K562 (cell line): ENCODE results near the gene GLIPR2. TPM values are rescaled to one million over a fixed set of nuclear protein-coding genes. Genes with fewer than 3 reads are reported as not detected.

Experiments
- ARID3A ChIP-seq: IDR thresholded peaks from 2 replicates; pipeline ENCODE4 v1.6.1; 2012; ENCODE audit warnings: low read depth, low read length, improper control_type of control experiment, borderline replicate concordance
- CAMTA2 ChIP-seq: fragments of 250-450 bp; sonication (Bioruptor Pico); conservative IDR thresholded peaks from 2 replicates; pipeline ENCODE4 v1.5.1; 2022
- FOXJ3 ChIP-seq: sonication (generic); formaldehyde crosslinking; IDR thresholded peaks from 2 replicates; pipeline ENCODE4 v1.4.0; 2020; ENCODE audit warnings: mild to moderate bottlenecking, missing genetic modification reagents
- HMBOX1 ChIP-seq: sonication (generic); IDR thresholded peaks from 2 replicates; pipeline ENCODE4 v1.6.1; 2016
- ILK ChIP-seq: fragments of 450-650 bp; IDR thresholded peaks from 2 replicates; pipeline ENCODE4 v1.6.1; 2016; ENCODE audit warnings: missing genetic modification characterization, low read depth, mild to moderate bottlenecking, missing compliant biosample characterization, moderate library complexity, borderline replicate concordance
- IRF9 ChIP-seq: fragments of 450-650 bp; IDR thresholded peaks from 2 replicates; pipeline ENCODE4 v1.6.1; 2016; ENCODE audit warnings: missing biosample characterization, missing genetic modification characterization
- LEF1 ChIP-seq: fragments of 450-650 bp; IDR thresholded peaks from 2 replicates; pipeline ENCODE4 v1.6.1; 2016; ENCODE audit warnings: mild to moderate bottlenecking
- MITF ChIP-seq: IDR thresholded peaks from 2 replicates; pipeline ENCODE4 v1.6.1; 2014; ENCODE audit warnings: antibody characterized with exemption
- NELFE ChIP-seq: IDR thresholded peaks from 2 replicates; pipeline ENCODE4 v1.6.1; 2011; ENCODE audit warnings: mild to moderate bottlenecking; ENCODE audit not compliant: insufficient read depth, insufficient read length
- SRSF7 ChIP-seq: fragments of 200-400 bp; formaldehyde crosslinking; optimal IDR thresholded peaks from 2 replicates; pipeline ENCODE3; 2017; ENCODE audit warnings: mild to moderate bottlenecking, low read depth, low read length
- USF1 ChIP-seq: sonication (generic); formaldehyde crosslinking; IDR thresholded peaks from 2 replicates; pipeline ENCODE4 v1.9.0; 2022; ENCODE audit warnings: mild to moderate bottlenecking, missing genetic modification reagents
- ZBTB49 ChIP-seq: sonication (generic); formaldehyde crosslinking; IDR thresholded peaks from 2 replicates; pipeline ENCODE4 v1.8.0; 2022; ENCODE audit warnings: missing genetic modification reagents, mild to moderate bottlenecking, borderline replicate concordance
- ZNF3 ChIP-seq: fragments of 250-450 bp; sonication (Bioruptor Pico); IDR thresholded peaks from 2 replicates; pipeline ENCODE4 v1.5.0; 2021; ENCODE audit warnings: mild to moderate bottlenecking, moderate library complexity
- ZNF347 ChIP-seq: fragments of 450-650 bp; formaldehyde crosslinking; IDR thresholded peaks from 2 replicates; pipeline ENCODE4 v1.4.0; 2020; ENCODE audit warnings: low read depth, mild to moderate bottlenecking, moderate library complexity
- ZNF76 ChIP-seq: fragments of 250-450 bp; sonication (Bioruptor Pico); IDR thresholded peaks from 2 replicates; pipeline ENCODE4 v1.4.0; 2020; ENCODE audit warnings: mild to moderate bottlenecking, moderate library complexity, borderline replicate concordance
- ZNF79 ChIP-seq: fragments of 250-450 bp; sonication (Bioruptor Pico); IDR thresholded peaks from 2 replicates; pipeline ENCODE4 v1.4.0; 2020; ENCODE audit warnings: low read depth, mild to moderate bottlenecking, moderate library complexity
- polyA plus RNA-seq, 8 experiments: library from polyadenylated mRNA; depleted of rRNA in 4 of 8; stranded (reverse) in 5 of 8; unstranded in 3 of 8; fragments of >200 nt; fragmentation: Nextera tagmentation in 2 of 8; fragmentation: Illumina TruSeq in 1 of 8; extraction: Ambion mirVana in 2 of 8; extraction: Trizol in 1 of 8; gene quantifications; 2 replicates each; pipeline versions ENCODE4 v1.2.1 to v1.2.3, GENCODE V29; 2011 to 2014; ENCODE audit warnings: inconsistent platforms in 1 of 8, missing spikeins in 1 of 8
- total RNA-seq, 7 experiments: library from RNA; depleted of rRNA in 6 of 7; stranded (reverse); fragments of >200 nt in 6 of 7; fragmentation: Illumina TruSeq in 2 of 7; extraction: Trizol in 2 of 7; gene quantifications; 2 replicates each; pipeline versions ENCODE4 v1.2.1 to v1.2.3, GENCODE V29; 2011 to 2021; ENCODE audit warnings: low replicate concordance in 1 of 7

Gene GLIPR2
- total and polyA plus RNA-seq, 9 of the 15 experiments (the other 6 are each of a cell fraction or from before 2014, with no cell fraction given) = 1.4 to 8.8 (median 2.9) TPM

GRCh38 chr9:36190388-36191289 lies 54.1 kb downstream of the GLIPR2 start, which contains the start of gene CLTA (continued):
- TF ChIP-seq IRF9 (tag) (no peak), ZNF79 (CRISPR knock-in tag) (no peak), MITF (peak; percentile 99), USF1 (CRISPR knock-in tag) (peak; percentile 83), ZNF3 (no peak), LEF1 (no peak), HMBOX1 (no peak), ZBTB49 (CRISPR knock-in tag) (no peak), ZNF76 (CRISPR knock-in tag) (no peak), NELFE (no peak), ARID3A (no peak), FOXJ3 (CRISPR knock-in tag) (no peak), ZNF347 (no peak), CAMTA2 (CRISPR knock-in tag) (no peak), ILK (no peak), SRSF7 (no peak)
